ENCODE data around the gene SPATS1. TPM values are rescaled to one million over a fixed set of nuclear protein-coding genes. Genes with fewer than 3 reads are reported as not detected.

SPATS1 gene
- total RNA-seq, 1 experiment from 2014 or later: not detected

GRCh38 chr6:44329858-44330257, 12.6 kb upstream of the SPATS1 start:
- Mint-ChIP-seq H3K27ac (no peak overlapping the region), H3K9me3 (no peaks in the 10 kb centered on the region), H3K36me3 (no peaks in the 10 kb centered on the region), H3K4me3 (no peak overlapping the region), H3K4me1 (peaks cover 21% of the 10 kb centered on the region), H3K27me3 (ENCODE audit: low read depth) (peaks cover 8% of the 10 kb centered on the region)
- ChIA-PET CTCF (interaction anchor here (1.9 kb wide), 1 partner anchor 17 kb away, joined by 8 read pairs; the partner anchor contains the start of gene AARS2), POLR2A (no interaction called here)
- TF ChIP-seq FOXP4 (CRISPR knock-in tag; IDR thresholded peaks at IDR 0.05): no peak
- no peak for TF ChIP-seq KAT7 (CRISPR knock-in tag; IDR thresholded peaks at IDR 0.05; ENCODE audit: borderline replicate concordance)
- no peak for TF ChIP-seq NFATC4 (CRISPR knock-in tag; IDR thresholded peaks at IDR 0.05)
- no peak for TF ChIP-seq TCF7 (CRISPR knock-in tag; IDR thresholded peaks at IDR 0.05; ENCODE audit: low read depth)
- no peak for TF ChIP-seq AR (CRISPR knock-in tag; IDR thresholded peaks at IDR 0.05)
- no peak for TF ChIP-seq CTCF (IDR thresholded peaks at IDR 0.05)
- no peak for TF ChIP-seq JUN (CRISPR knock-in tag; IDR thresholded peaks at IDR 0.05)
- no peak for TF ChIP-seq FOXP1 (CRISPR knock-in tag; IDR thresholded peaks at IDR 0.05; ENCODE audit: borderline replicate concordance)
- TF ChIP-seq E2F1 (CRISPR knock-in tag; IDR thresholded peaks at IDR 0.05): no peak
- TF ChIP-seq ZNF512 (CRISPR knock-in tag; IDR thresholded peaks at IDR 0.05; ENCODE audit: borderline replicate concordance): no peak
- TF ChIP-seq ATF2 (CRISPR knock-in tag; IDR thresholded peaks at IDR 0.05; ENCODE audit: borderline replicate concordance, low read depth): no peak
- no peak for TF ChIP-seq ZNF219 (CRISPR knock-in tag; IDR thresholded peaks at IDR 0.05; ENCODE audit: borderline replicate concordance)
- no peak for TF ChIP-seq RELA (CRISPR knock-in tag; IDR thresholded peaks at IDR 0.05; ENCODE audit: borderline replicate concordance)
- TF ChIP-seq ELF4 (CRISPR knock-in tag; IDR thresholded peaks at IDR 0.05; ENCODE audit: low read depth): no peak
- no peak for TF ChIP-seq MAX (CRISPR knock-in tag; IDR thresholded peaks at IDR 0.05)
- TF ChIP-seq ZNF281 (CRISPR knock-in tag; IDR thresholded peaks at IDR 0.05): no peak
- TF ChIP-seq ZNF317 (CRISPR knock-in tag; IDR thresholded peaks at IDR 0.05; ENCODE audit: borderline replicate concordance, low read depth): no peak
- TF ChIP-seq MXD4 (CRISPR knock-in tag; IDR thresholded peaks at IDR 0.05; ENCODE audit: borderline replicate concordance): no peak
- no peak for TF ChIP-seq MLX (CRISPR knock-in tag; IDR thresholded peaks at IDR 0.05)
- ATAC-seq (no peak), DNase-seq (ENCODE audit: low spot score) (no peak)
